Measurements from ENCODE around the gene OR4M1.
"Not testable (repeated sequence)": the region's sequence is repeated elsewhere in the genome, so short reads cannot be mapped to it uniquely, and the experiment has no call there.

- TF ChIP-seq POLR2A, POLR2AphosphoS5, SPI1, TAF1 (IDR thresholded peaks at IDR 0.05; ENCODE audit: low read depth, low read length): not testable (repeated sequence)
Observed at GRCh38 chr14:19733893-19734292, 39.4 kb upstream of the OR4M1 start.

Data from GM12891 (cell line).